Esophagus squamous epithelium (tissue), 5 donors: Measurements from ENCODE around the gene UGT3A2. TPM values are rescaled to one million over a fixed set of nuclear protein-coding genes. Genes with fewer than 3 reads are reported as not detected.
"Not testable (repeated sequence)": the region's sequence is repeated elsewhere in the genome, so short reads cannot be mapped to it uniquely, and the experiment has no call there.

Experiments used
- DNase-seq: peaks from one replicate; lab custom pipeline; 2025; lab: John Stamatoyannopoulos, UW
- H3K27ac ChIP-seq, 4 donors: fragments of 200-600 bp; sonication (generic); one replicate each; pipeline ENCODE4 v1.5.1; 2016 to 2019; ENCODE audit warnings: mild to moderate bottlenecking in 1 of 4
- H3K27me3 ChIP-seq, 4 donors: fragments of 200-600 bp; sonication (generic); 1 replicate in 3 of 4; 2 replicates in 1 of 4; pipeline versions ENCODE4 v1.5.1 to v1.6.0; 2017 to 2021; ENCODE audit warnings: antibody characterized with exemption in 1 of 4
- H3K36me3 ChIP-seq, 3 donors: fragments of 200-600 bp; sonication (generic); one replicate each; pipeline ENCODE4 v1.5.1; 2016 to 2019
- H3K4me1 ChIP-seq, 3 donors: fragments of 200-600 bp; sonication (generic); one replicate each; pipeline ENCODE4 v1.5.1; 2017 to 2019
- H3K4me3 ChIP-seq, 4 donors: fragments of 200-600 bp; sonication (generic); 1 replicate in 3 of 4; 2 replicates in 1 of 4; pipeline ENCODE4 v1.5.1; 2016 to 2019; ENCODE audit warnings: mild to moderate bottlenecking in 2 of 4, moderate library complexity in 1 of 4
- H3K9me3 ChIP-seq, 3 donors: fragments of 200-600 bp; sonication (generic); one replicate each; pipeline ENCODE4 v1.5.1; 2016 to 2019
- POLR2A ChIP-seq, 4 donors: fragments of 450-650 bp; IDR thresholded peaks; one replicate each; pipeline ENCODE4 v1.6.1; 2017; ENCODE audit warnings: antibody characterized with exemption in 4 of 4, mild to moderate bottlenecking in 4 of 4, moderate library complexity in 3 of 4
- WGBS, 2 donors: methylation state at CpG; one replicate each; pipeline ENCODE4 v1.1.5; 2018; 5-methylcytosine and 5-hydroxymethylcytosine counted together
- intact Hi-C: fragments of 100-400 bp; cut with DNase I; formaldehyde crosslinking; loops from one replicate; pipeline ENCODE4 v1.15.0; 2022
- total RNA-seq, 4 donors: library from RNA; depleted of rRNA; stranded (reverse); fragments of >200 nt; gene quantifications; one replicate each; pipeline ENCODE4 v1.1.0, GENCODE V29; 2016
- TF ChIP-seq, protein P1 (sequence below), 6 experiments: fragments of 450-650 bp in 4 of 6; fragments of 200-600 bp in 2 of 6; sonication (generic) in 2 of 6; IDR thresholded peaks; one replicate each; pipeline ENCODE4 v1.5.1; 2016 to 2019; ENCODE audit warnings: antibody characterized with exemption in 6 of 6, mild to moderate bottlenecking in 4 of 6, moderate library complexity in 4 of 6
- donor health status: DM: yes; HTN: yes; CAD: no.

UGT3A2 gene
- total RNA-seq, 4 donors from 2014 or later, result not detected

DNA sequence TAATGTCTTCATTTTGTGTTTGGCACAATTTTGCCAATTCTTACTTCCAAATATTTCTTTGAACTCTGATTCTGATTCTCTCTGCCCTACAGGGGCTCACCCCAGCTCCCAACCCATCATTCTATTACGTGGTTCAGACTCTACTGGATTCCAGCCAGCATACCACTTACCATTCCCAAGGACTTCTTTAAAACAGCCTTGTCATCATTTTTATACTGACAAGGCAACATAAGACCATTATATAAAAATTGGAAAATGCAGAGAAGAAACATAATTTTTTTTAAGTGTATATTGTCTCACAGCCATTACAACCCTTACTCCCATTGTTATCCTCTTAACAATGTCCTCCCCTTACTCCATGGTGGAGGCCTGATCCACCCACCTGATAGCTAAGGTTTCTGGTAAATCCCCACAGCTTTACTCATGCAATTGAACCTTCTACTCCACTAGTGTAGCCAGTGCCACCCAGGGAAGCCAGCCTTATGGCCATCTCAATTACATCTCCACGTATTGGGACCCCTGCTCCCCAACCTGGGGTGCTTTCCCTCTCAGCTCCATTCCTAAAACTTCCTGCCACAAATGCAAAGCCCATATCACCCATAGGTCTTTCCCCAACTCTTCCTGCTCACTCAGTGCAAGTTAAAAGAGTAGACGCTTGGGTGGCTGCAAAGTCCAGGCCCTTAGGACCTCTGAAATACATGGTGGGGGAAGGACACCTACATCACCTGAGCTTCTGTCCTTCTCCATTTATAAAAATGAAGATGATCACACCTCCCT, 19.1 kb downstream of the UGT3A2 start:
- no peaks in the 10 kb centered on the region for H3K9me3 ChIP-seq
- intact Hi-C loops, result no loop called here
- DNase-seq, result no peak
- H3K4me1 ChIP-seq, result no peaks in the 10 kb centered on the region
- TF ChIP-seq, protein P1, sequence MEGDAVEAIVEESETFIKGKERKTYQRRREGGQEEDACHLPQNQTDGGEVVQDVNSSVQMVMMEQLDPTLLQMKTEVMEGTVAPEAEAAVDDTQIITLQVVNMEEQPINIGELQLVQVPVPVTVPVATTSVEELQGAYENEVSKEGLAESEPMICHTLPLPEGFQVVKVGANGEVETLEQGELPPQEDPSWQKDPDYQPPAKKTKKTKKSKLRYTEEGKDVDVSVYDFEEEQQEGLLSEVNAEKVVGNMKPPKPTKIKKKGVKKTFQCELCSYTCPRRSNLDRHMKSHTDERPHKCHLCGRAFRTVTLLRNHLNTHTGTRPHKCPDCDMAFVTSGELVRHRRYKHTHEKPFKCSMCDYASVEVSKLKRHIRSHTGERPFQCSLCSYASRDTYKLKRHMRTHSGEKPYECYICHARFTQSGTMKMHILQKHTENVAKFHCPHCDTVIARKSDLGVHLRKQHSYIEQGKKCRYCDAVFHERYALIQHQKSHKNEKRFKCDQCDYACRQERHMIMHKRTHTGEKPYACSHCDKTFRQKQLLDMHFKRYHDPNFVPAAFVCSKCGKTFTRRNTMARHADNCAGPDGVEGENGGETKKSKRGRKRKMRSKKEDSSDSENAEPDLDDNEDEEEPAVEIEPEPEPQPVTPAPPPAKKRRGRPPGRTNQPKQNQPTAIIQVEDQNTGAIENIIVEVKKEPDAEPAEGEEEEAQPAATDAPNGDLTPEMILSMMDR (IDR thresholded peaks at IDR 0.05), result no peak
- no peak for TF ChIP-seq POLR2A (IDR thresholded peaks at IDR 0.05)
- H3K27ac ChIP-seq, result no peak overlapping the region
- H3K27me3 ChIP-seq, result no peaks in the 10 kb centered on the region
- H3K36me3 ChIP-seq, result no peaks in the 10 kb centered on the region
- WGBS, 2 donors, result 65 to 73% methylated on average over 3 of the region's 3 CpGs
- no peak overlapping the region for H3K4me3 ChIP-seq

DNA sequence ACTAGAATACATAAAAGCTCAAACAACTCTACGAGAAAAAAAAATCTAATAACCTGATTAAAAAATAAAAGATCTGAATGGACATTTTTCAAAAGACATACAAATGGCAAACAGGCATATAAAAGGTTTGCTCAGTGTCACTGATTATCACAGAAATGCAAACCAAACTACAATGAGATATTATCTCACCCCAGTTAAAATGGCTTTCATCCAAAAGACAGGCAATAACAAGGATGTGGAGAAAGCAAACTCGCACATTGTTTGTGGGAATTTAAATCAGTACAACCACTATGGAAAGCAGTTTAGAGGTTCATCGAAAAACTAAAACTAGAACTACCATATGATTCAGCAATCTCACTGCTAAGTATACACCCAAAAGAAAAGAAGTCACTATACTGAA, 20.8 kb downstream of the UGT3A2 start:
- WGBS, 2 donors, result 51 to 58% methylated on average over 3 of the region's 3 CpGs
- peaks cover 0 to 10% (median 0%) of the 10 kb centered on the region in 4 donors for H3K27me3 ChIP-seq
- H3K4me1 ChIP-seq, result peaks cover 0 to 3% (median 0%) of the 10 kb centered on the region in 3 donors
- TF ChIP-seq, protein P1 (IDR thresholded peaks at IDR 0.05), result no peak
- TF ChIP-seq POLR2A (IDR thresholded peaks at IDR 0.05), result no peak
- H3K27ac ChIP-seq, result no peak overlapping the region
- intact Hi-C loops, result no loop called here
- no peak overlapping the region for H3K4me3 ChIP-seq
- no peak for DNase-seq
- H3K36me3 ChIP-seq, result no peaks in the 10 kb centered on the region
- H3K9me3 ChIP-seq, result no peaks in the 10 kb centered on the region

DNA sequence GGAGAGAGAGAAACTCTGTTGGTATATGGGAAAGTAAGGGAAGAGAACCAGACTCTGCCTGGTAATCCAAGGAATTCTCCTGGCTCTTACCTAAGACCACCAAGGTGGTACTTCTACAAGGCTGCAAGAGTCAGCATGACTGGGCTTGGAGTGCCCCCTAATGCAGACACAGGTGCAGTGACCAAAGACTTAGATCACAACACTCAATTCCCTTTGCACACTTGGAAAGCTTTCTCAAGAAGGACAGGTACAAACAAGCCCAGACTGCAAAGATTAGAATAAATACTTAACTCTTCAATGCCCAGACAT, 25.2 kb downstream of the UGT3A2 start:
- Histone ChIP-seq H3K36me3 (no peaks in the 10 kb centered on the region), H3K9me3 (no peaks in the 10 kb centered on the region), H3K27ac (no peak overlapping the region), H3K4me1 (peaks cover 0 to 4% (median 0%) of the 10 kb centered on the region in 3 donors), H3K27me3 (peaks cover 0 to 24% (median 0%) of the 10 kb centered on the region in 4 donors), H3K4me3 (no peak overlapping the region)
- intact Hi-C loops, result no loop called here
- no peak for TF ChIP-seq POLR2A (IDR thresholded peaks at IDR 0.05)
- TF ChIP-seq, protein P1 (IDR thresholded peaks at IDR 0.05), result no peak
- DNase-seq, result no peak

DNA sequence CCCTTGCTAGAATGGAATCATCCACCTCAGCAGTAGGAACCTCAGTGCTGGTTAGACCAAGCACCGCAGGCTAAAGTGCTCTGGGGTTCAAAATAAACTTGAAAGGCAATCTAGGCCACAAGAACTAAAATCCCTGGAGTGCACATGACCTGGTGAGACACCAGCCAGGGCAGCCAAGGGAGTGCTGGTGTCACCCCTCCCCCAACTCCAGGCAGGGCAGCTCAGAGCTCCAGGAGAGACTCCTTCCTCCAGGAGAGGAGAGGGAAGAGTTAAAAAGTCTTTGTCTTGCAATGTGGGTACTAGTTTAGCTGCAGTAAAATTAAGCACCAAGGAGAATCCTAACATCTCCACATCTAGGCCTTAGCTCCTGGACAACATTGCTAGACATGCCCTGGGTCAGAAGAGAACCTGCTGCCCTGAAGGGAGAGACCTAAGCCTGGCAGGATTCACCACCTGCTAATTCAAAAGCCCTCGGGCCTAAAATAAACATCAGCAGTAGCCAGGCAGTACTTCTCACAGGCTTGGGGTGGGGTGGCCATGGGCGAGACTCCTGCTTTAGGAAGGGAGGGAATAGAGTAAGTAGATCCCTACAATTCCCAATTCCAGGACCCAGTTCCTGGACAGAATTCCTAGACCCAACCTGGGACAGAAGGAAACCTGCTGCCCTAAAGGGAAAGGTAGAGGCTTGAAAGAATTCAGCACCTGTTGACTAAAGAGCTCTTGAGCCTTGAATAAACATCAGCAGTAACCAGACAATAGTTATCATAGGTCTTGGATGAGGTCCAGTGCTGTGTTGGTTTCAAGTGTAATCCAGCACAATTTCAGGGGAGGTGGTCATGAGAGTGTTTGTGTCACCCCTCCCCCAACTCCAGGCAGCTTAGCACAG, 25.8 kb downstream of the UGT3A2 start:
- no peak for TF ChIP-seq POLR2A (IDR thresholded peaks at IDR 0.05)
- TF ChIP-seq, protein P1 (IDR thresholded peaks at IDR 0.05), result no peak
- no peak for DNase-seq
- 74% methylated on average over 2 of the region's 3 CpGs; no CpG with 5 or more reads in 1 of the 2 donors for WGBS, 2 donors

DNA sequence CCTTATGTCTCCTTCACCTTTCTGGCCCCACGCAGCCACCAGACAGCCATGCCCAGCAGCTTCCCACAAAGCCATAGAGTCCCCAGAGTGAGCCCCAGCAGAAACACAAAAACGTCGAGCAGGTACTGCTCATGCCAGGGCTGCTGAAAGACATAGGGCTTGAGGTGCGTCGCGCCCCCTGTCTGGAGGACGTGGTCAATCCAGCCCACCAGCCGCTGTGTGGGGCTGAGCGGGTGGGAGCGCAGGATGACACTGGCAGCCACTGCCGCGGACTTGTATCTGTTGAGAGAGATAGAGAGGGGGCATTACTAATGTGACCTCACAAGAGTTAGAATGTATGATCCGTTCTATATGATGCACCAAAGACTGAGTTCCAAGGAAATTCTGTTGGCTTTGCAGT, 31.0 kb downstream of the UGT3A2 start:
- Histone ChIP-seq H3K27me3 (peaks cover 0 to 12% (median 0%) of the 10 kb centered on the region in 4 donors), H3K9me3 (no peaks in the 10 kb centered on the region), H3K27ac (no peak overlapping the region), H3K4me3 (no peak overlapping the region), H3K4me1 (no peaks in the 10 kb centered on the region), H3K36me3 (no peaks in the 10 kb centered on the region)
- DNase-seq, result no peak
- intact Hi-C loops, result no loop called here
- WGBS, 2 donors, result 87 to 92% methylated on average over 10 to 13 of the region's 13 CpGs
- TF ChIP-seq POLR2A (IDR thresholded peaks at IDR 0.05), result no peak
- TF ChIP-seq, protein P1 (IDR thresholded peaks at IDR 0.05), result no peak

More for the DNA sequence above, 25.8 kb downstream of the UGT3A2 start:
- intact Hi-C loops, result no loop called here
- Histone ChIP-seq H3K4me3 (no peak overlapping the region), H3K36me3 (no peaks in the 10 kb centered on the region), H3K9me3 (no peaks in the 10 kb centered on the region), H3K4me1 (peaks cover 0 to 4% (median 0%) of the 10 kb centered on the region in 3 donors), H3K27ac (no peak overlapping the region), H3K27me3 (peaks cover 0 to 24% (median 0%) of the 10 kb centered on the region in 4 donors)

DNA sequence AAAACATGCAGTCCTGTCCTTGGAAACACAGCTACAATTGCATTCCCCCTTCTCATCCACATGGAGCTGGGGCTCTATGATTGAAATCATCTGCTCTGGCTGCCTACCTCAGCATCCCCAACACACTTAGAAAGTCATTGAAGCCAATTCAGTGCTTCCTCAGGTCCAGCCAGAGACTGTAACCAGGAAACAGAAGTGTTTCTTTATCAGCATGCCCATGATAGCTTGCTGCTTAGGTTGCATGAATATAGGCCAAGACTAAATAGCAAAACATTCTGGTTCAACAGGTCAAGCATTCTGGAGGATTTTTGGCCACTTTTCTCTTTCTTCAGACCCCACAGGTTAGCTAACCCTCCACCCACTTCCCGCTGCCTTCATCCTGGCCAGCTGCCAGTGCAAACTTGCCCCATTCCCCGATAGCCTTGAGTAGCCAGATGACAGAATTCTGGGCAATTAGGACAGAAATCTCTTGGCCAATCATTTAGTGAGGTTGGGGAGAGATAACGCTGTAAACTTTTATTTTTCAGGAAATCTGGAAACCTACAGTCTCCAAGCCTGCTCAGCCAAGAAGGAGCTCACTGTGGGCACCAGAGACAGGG, 32.0 kb downstream of the UGT3A2 start:
- not testable (repeated sequence) for H3K4me1 ChIP-seq, DNase-seq
- 60 to 70% methylated on average over 2 to 3 of the region's 3 CpGs for WGBS, 2 donors

More for the DNA sequence above, 32.0 kb downstream of the UGT3A2 start:
- H3K4me3 ChIP-seq, H3K27ac ChIP-seq, H3K9me3 ChIP-seq, H3K36me3 ChIP-seq, intact Hi-C loops, H3K27me3 ChIP-seq: not testable (repeated sequence)
